ENCODE data around the gene FAM89B.

The FAM89B gene

DNA sequence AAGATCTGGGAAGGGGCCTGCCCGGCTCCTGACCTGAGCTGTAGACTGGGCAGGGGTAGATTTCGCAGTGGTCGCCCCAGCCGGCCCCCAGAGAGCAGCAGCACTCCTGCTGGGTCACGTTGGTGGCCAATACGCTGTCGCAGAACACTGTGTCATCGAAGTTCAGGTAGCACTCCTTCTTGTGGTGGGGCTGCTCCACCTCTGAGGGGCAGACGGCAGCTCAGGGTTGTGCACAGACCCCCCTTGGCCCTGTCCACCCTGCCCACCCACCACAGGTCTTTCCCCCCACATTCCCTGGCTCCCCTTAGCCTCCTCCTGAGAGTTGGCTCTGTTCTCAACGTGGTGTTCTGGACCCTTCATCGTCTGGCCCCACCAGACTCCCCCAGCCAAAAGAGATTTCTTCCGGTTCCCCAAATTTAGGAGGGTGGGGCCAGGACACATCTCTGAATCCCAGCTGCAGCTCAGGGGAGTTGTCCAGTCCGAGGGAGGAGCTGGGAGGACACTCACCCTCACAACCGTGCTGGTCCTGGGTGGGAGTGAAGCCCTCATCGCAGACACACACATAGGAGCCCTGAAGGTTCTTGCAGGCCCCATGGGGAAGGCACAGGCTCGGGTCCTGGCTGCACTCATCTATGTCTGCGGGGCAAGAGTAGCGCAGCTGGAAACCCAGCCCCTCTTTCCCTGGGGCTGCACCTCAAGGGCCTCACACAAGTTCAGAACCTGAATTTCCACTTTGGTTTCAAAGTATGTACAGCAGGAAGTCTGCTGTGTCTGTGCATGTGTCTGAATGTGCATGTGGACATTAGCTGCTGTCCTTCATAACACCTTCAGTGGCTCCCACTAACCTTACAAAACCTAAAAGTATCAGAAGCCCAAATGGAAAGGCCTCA lies 31.0 kb upstream of the FAM89B start:
- peak overlapping the region; percentile 82 for H3K4me3 ChIP-seq (ENCODE audit: low read depth, low read length)
- TF ChIP-seq, protein P1, sequence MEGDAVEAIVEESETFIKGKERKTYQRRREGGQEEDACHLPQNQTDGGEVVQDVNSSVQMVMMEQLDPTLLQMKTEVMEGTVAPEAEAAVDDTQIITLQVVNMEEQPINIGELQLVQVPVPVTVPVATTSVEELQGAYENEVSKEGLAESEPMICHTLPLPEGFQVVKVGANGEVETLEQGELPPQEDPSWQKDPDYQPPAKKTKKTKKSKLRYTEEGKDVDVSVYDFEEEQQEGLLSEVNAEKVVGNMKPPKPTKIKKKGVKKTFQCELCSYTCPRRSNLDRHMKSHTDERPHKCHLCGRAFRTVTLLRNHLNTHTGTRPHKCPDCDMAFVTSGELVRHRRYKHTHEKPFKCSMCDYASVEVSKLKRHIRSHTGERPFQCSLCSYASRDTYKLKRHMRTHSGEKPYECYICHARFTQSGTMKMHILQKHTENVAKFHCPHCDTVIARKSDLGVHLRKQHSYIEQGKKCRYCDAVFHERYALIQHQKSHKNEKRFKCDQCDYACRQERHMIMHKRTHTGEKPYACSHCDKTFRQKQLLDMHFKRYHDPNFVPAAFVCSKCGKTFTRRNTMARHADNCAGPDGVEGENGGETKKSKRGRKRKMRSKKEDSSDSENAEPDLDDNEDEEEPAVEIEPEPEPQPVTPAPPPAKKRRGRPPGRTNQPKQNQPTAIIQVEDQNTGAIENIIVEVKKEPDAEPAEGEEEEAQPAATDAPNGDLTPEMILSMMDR (IDR thresholded peaks at IDR 0.05; ENCODE audit: borderline replicate concordance, insufficient read depth, low read depth, low read length): no peak

- no peak overlapping the region for H3K4me3 ChIP-seq (ENCODE audit: low read depth, low read length)
- TF ChIP-seq, protein P1 (IDR thresholded peaks at IDR 0.05; ENCODE audit: borderline replicate concordance, insufficient read depth, low read depth, low read length): no peak
These were observed 29.5 kb upstream of the FAM89B start for GRCh38 chr11:65542738-65543390.

DNA sequence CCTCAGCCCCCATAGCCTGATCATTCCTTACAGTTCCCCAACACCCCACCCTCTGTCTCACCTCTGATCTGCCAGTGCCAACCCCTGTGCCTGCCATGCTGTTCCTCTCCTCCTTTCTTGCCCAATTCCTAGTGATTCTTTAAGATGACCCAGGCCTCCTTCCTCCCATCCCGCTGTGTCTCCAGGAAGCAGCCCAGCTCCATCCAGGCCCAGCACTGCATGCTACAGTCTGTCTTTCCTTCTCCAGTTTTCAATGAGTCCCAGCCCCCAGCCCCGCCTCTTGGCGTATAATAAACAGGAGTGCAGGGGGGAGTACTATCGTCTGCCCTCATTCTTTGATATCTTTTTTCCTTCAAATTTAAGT lies 26.5 kb upstream of the FAM89B start:
- no peak overlapping the region for H3K4me3 ChIP-seq (ENCODE audit: low read depth, low read length)
- TF ChIP-seq, protein P1 (IDR thresholded peaks at IDR 0.05; ENCODE audit: borderline replicate concordance, insufficient read depth, low read depth, low read length): no peak

DNA sequence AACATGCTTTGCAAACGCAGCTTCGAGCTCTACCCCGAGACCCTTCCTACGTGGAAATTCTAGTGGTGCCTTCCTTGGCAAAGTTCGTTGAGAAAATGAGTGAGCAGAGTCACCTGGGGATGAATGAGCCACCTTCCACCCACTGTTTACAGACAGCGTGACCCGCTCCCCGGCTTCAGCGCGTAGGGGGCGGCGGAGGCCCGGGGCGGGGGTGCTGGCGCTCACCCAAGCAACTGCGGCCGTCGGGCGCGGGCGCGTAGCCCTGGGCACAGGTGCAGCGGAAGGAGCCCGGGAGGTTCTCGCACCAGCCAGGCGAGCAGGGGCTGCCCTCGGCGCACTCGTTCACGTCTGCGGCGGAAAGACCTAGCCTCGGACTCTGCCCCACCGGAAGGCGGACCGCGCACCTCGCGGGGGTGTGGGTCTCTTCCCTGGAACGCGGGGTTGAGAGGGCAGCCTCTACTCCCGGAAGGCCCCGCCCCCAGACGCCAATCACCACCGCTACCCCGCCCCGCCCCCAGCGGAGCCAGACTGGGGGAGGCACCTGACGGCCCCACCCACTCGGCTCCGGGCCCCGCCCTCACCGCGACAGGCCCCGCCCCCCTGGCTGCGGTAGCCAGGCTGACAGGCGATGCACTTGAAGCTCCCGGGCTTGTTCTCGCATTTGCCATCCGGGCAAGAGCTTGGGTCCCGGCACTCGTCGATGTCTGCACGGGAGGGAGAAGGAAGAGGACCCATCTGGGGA lies 25.9 kb upstream of the FAM89B start:
- TF ChIP-seq, protein P1 (IDR thresholded peaks at IDR 0.05; ENCODE audit: borderline replicate concordance, insufficient read depth, low read depth, low read length): no peak

GRCh38 chr11:65547446-65548125 lies 24.8 kb upstream of the FAM89B start:
- TF ChIP-seq, protein P1 (IDR thresholded peaks at IDR 0.05; ENCODE audit: borderline replicate concordance, insufficient read depth, low read depth, low read length): no peak
- H3K4me3 ChIP-seq (ENCODE audit: low read depth, low read length): no peak overlapping the region

More for the DNA sequence above, 25.9 kb upstream of the FAM89B start:
- H3K4me3 ChIP-seq (ENCODE audit: low read depth, low read length): peak overlapping the region; percentile 57

DNA sequence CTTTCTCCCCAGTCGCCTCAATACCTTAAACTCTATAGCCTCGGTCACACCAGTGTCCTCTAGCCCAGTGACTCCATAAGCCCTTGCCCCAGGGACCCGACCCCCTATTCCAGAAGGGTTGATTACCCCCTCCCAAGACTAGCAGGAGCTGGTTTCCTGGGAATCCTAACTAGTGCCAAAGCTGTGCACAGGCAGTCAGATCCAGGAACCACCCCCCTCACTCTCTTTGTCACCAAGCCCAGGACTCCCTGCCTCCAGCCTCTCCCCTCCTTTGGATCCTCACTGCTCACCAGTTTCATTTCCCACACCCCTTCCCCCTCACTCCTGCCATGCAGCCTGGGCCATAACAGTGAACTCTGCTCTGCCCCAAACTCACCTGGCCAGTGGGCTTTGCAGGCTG lies 23.9 kb upstream of the FAM89B start:
- TF ChIP-seq, protein P1 (IDR thresholded peaks at IDR 0.05; ENCODE audit: borderline replicate concordance, insufficient read depth, low read depth, low read length): no peak
- H3K4me3 ChIP-seq (ENCODE audit: low read depth, low read length): no peak overlapping the region
